ENCODE data around the gene RTKN2. TPM values are rescaled to one million over a fixed set of nuclear protein-coding genes. Genes with fewer than 3 reads are reported as not detected.

RTKN2 gene
- total and polyA plus RNA-seq, 2 experiments from 2014 or later = 0.68 to 6.6 TPM

- 97% methylated on average over 4 of the region's 4 CpGs for WGBS (ENCODE audit: low lambda C conversion rate, missing lambda C conversion rate)
- Histone ChIP-seq H3K27ac (no peak overlapping the region), H3K4me3 (no peak overlapping the region), H3K27me3 (no peaks in the 10 kb centered on the region), H3K4me2 (no peak overlapping the region), H3K36me3 (replicated peaks; ENCODE audit: insufficient read depth, low read depth) (no peaks in the 10 kb centered on the region), H2AFZ (no peak overlapping the region), H4K20me1 (ENCODE audit: insufficient read depth, poor library complexity, severe bottlenecking) (no peaks in the 10 kb centered on the region), H3K9me3 (ENCODE audit: low read depth) (no peaks in the 10 kb centered on the region), H3K9me2 (replicated peaks; ENCODE audit: insufficient read depth) (no peaks in the 10 kb centered on the region), H3K79me2 (no peaks in the 10 kb centered on the region), H3K4me1 (ENCODE audit: insufficient read depth) (no peaks in the 10 kb centered on the region)
- DNase-seq (ENCODE audit: low spot score) = no peak
- TF ChIP-seq EZH2phosphoT487 (IDR thresholded peaks at IDR 0.05; ENCODE audit: low read depth, severe bottlenecking, unreplicated experiment) = no peak
- no peak for TF ChIP-seq EZH2 (IDR thresholded peaks at IDR 0.05; ENCODE audit: borderline replicate concordance)
- TF ChIP-seq, protein P1, sequence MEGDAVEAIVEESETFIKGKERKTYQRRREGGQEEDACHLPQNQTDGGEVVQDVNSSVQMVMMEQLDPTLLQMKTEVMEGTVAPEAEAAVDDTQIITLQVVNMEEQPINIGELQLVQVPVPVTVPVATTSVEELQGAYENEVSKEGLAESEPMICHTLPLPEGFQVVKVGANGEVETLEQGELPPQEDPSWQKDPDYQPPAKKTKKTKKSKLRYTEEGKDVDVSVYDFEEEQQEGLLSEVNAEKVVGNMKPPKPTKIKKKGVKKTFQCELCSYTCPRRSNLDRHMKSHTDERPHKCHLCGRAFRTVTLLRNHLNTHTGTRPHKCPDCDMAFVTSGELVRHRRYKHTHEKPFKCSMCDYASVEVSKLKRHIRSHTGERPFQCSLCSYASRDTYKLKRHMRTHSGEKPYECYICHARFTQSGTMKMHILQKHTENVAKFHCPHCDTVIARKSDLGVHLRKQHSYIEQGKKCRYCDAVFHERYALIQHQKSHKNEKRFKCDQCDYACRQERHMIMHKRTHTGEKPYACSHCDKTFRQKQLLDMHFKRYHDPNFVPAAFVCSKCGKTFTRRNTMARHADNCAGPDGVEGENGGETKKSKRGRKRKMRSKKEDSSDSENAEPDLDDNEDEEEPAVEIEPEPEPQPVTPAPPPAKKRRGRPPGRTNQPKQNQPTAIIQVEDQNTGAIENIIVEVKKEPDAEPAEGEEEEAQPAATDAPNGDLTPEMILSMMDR (IDR thresholded peaks at IDR 0.05; ENCODE audit: poor library complexity) = no peak
These were observed 102.8 kb downstream of the RTKN2 start for GRCh38 chr10:62165803-62166202.

DNA sequence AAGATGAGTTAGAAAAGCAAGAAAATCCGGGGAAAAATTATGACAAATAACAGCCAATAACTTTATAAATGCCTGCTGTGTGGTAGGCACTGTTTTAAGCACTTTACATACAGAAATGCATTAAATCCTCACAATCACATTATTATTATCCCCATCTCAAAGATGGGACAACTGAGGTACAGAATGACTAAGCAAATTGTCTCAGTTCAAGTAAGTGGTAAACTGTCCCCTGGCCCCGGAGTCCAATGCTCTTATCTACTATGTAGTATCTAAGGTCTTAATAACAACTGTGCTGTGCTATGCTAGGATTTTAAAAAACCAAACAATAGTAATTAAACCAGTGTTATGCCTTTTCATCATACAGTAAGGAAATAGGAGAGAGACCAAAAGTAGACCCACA lies 105.6 kb downstream of the RTKN2 start:
- H3K9me3 ChIP-seq (ENCODE audit: low read depth) = no peaks in the 10 kb centered on the region
- no peak for DNase-seq (ENCODE audit: low spot score)
- no peaks in the 10 kb centered on the region for H3K4me1 ChIP-seq (ENCODE audit: insufficient read depth)
- H3K27ac ChIP-seq = no peak overlapping the region
- H3K4me2 ChIP-seq = no peak overlapping the region
- TF ChIP-seq EZH2 (IDR thresholded peaks at IDR 0.05; ENCODE audit: borderline replicate concordance) = no peak
- no peak for TF ChIP-seq EZH2phosphoT487 (IDR thresholded peaks at IDR 0.05; ENCODE audit: low read depth, severe bottlenecking, unreplicated experiment)
- TF ChIP-seq, protein P1 (IDR thresholded peaks at IDR 0.05; ENCODE audit: poor library complexity) = no peak
- H3K9me2 ChIP-seq (replicated peaks; ENCODE audit: insufficient read depth) = no peaks in the 10 kb centered on the region
- H3K27me3 ChIP-seq = no peaks in the 10 kb centered on the region
- H3K79me2 ChIP-seq = no peaks in the 10 kb centered on the region
- 89% methylated on average over 2 of the region's 2 CpGs for WGBS (ENCODE audit: low lambda C conversion rate, missing lambda C conversion rate)
- no peak overlapping the region for H2AFZ ChIP-seq
- no peaks in the 10 kb centered on the region for H3K36me3 ChIP-seq (replicated peaks; ENCODE audit: insufficient read depth, low read depth)
- H4K20me1 ChIP-seq (ENCODE audit: insufficient read depth, poor library complexity, severe bottlenecking) = no peaks in the 10 kb centered on the region
- H3K4me3 ChIP-seq = no peak overlapping the region

DNA sequence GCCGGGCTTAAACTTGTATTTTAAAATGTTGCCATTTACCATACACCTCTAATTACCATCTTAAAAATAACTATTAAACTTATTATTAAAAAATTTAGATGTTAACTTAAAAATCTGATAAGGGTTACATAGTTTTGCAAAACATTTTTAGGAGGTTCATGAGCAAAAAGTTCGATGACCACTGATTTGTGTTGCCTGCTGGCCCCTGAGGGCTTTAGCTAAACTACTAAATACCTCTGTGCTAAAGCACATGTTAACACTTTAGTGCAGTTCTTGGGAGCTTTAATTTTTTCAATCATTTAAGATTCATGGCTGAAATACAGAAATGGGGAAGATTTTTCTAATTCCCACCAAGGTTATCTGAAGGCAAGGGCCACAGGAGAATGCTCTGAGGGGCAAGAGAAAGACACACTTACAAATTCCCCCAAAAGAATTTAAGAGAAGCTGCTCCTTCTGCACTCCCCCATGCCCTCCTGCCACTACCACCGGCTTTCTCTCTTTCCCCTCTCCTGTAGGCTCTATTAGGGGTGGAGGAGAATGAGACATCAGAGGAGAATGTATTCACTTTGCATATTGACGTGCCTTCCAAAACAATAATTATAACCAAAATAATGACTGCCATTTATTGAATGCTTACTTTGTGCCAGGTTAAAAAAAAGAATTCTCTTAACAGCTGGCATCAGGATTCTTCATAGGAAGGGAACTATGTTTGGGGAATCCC lies 106.2 kb downstream of the RTKN2 start:
- Histone ChIP-seq H3K4me2 (no peak overlapping the region), H4K20me1 (ENCODE audit: insufficient read depth, poor library complexity, severe bottlenecking) (no peaks in the 10 kb centered on the region), H3K36me3 (replicated peaks; ENCODE audit: insufficient read depth, low read depth) (no peaks in the 10 kb centered on the region), H3K4me1 (ENCODE audit: insufficient read depth) (no peaks in the 10 kb centered on the region), H3K27ac (no peak overlapping the region), H3K9me3 (ENCODE audit: low read depth) (no peaks in the 10 kb centered on the region), H2AFZ (no peak overlapping the region), H3K4me3 (no peak overlapping the region), H3K9me2 (replicated peaks; ENCODE audit: insufficient read depth) (no peaks in the 10 kb centered on the region), H3K79me2 (no peaks in the 10 kb centered on the region), H3K27me3 (no peaks in the 10 kb centered on the region)
- DNase-seq (ENCODE audit: low spot score) = no peak
- TF ChIP-seq EZH2 (IDR thresholded peaks at IDR 0.05; ENCODE audit: borderline replicate concordance) = no peak
- TF ChIP-seq EZH2phosphoT487 (IDR thresholded peaks at IDR 0.05; ENCODE audit: low read depth, severe bottlenecking, unreplicated experiment) = no peak
- 66% methylated on average over 4 of the region's 4 CpGs for WGBS (ENCODE audit: low lambda C conversion rate, missing lambda C conversion rate)

DNA sequence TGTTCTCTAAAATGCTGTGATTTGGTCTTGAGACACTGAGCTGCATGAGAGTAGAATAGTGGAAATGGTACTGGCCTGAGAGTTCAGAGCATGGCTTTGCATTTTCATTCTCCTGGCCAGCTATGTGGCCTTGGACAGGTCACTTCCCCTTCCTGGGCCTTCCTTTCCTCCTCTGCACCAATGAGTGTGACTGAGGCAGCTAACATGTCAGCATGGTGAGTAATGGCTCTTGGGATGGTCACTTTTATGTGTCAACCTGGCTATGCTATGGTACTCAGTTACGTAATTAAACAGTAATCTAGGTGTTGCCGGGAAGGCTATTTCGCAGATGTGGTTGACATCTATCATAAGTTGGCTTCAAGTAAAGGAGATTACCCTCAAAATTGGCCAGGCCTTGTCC lies 109.3 kb downstream of the RTKN2 start:
- no peaks in the 10 kb centered on the region for H3K9me3 ChIP-seq (ENCODE audit: low read depth)
- no peak overlapping the region for H3K27ac ChIP-seq
- H3K27me3 ChIP-seq = no peaks in the 10 kb centered on the region
- H3K4me2 ChIP-seq = no peak overlapping the region
- 100% methylated on average over 3 of the region's 3 CpGs for WGBS (ENCODE audit: low lambda C conversion rate, missing lambda C conversion rate)
- H3K4me3 ChIP-seq = no peak overlapping the region
- no peaks in the 10 kb centered on the region for H3K4me1 ChIP-seq (ENCODE audit: insufficient read depth)
- no peaks in the 10 kb centered on the region for H3K9me2 ChIP-seq (replicated peaks; ENCODE audit: insufficient read depth)
- TF ChIP-seq EZH2 (IDR thresholded peaks at IDR 0.05; ENCODE audit: borderline replicate concordance) (no peak), EZH2phosphoT487 (IDR thresholded peaks at IDR 0.05; ENCODE audit: low read depth, severe bottlenecking, unreplicated experiment) (no peak)
- TF ChIP-seq, protein P1 (IDR thresholded peaks at IDR 0.05; ENCODE audit: poor library complexity) = no peak
- no peak for DNase-seq (ENCODE audit: low spot score)
- H3K79me2 ChIP-seq = no peaks in the 10 kb centered on the region
- H3K36me3 ChIP-seq (replicated peaks; ENCODE audit: insufficient read depth, low read depth) = no peaks in the 10 kb centered on the region
- no peaks in the 10 kb centered on the region for H4K20me1 ChIP-seq (ENCODE audit: insufficient read depth, poor library complexity, severe bottlenecking)
- no peak overlapping the region for H2AFZ ChIP-seq

Measured in hepatocyte (in vitro differentiated cells).